GM21390 (cell line): ENCODE measurements around the gene SECISBP2L.
"Not testable (repeated sequence)": the region's sequence is repeated elsewhere in the genome, so short reads cannot be mapped to it uniquely, and the experiment has no call there.

Source experiments
- ATAC-seq: cut with Tn5 transposase; IDR thresholded peaks from one replicate; pipeline ENCODE4 v1.9.1; 2021; ENCODE audit not compliant: unreplicated experiment

Gene SECISBP2L

GRCh38 chr15:49015896-49016295, 30.4 kb downstream of the SECISBP2L start:
- no peak for ATAC-seq

- no peak for ATAC-seq
Measured at GRCh38 chr15:48999314-48999713, 46.9 kb downstream of the SECISBP2L start.

- ATAC-seq, result no peak
Measured at GRCh38 chr15:48996276-48996675, 50.0 kb downstream of the SECISBP2L start.

GRCh38 chr15:48993380-48993779, 52.9 kb downstream of the SECISBP2L start:
- ATAC-seq, result no peak

GRCh38 chr15:48992545-48992944, 53.7 kb downstream of the SECISBP2L start:
- ATAC-seq, result peak; percentile 87

- peak; percentile 16 for ATAC-seq
Measured at GRCh38 chr15:48992096-48992495, 54.1 kb downstream of the SECISBP2L start.

- ATAC-seq, result no peak
Measured at GRCh38 chr15:48989170-48989569, 57.1 kb downstream of the SECISBP2L start.

GRCh38 chr15:48987142-48987541, 59.1 kb downstream of the SECISBP2L start:
- no peak for ATAC-seq

- ATAC-seq, result no peak
Measured at GRCh38 chr15:48986240-48986639, 60.0 kb downstream of the SECISBP2L start.

- ATAC-seq, result no peak
Measured at GRCh38 chr15:48985516-48985915, 60.7 kb downstream of the SECISBP2L start.

GRCh38 chr15:48984811-48985352, 61.4 kb downstream of the SECISBP2L start:
- no peak for ATAC-seq

GRCh38 chr15:48984021-48984710, 62.1 kb downstream of the SECISBP2L start:
- ATAC-seq, result no peak

- no peak for ATAC-seq
Measured at GRCh38 chr15:48983300-48983699, 62.9 kb downstream of the SECISBP2L start.

GRCh38 chr15:48981941-48982340, 64.3 kb downstream of the SECISBP2L start:
- no peak for ATAC-seq

GRCh38 chr15:48978638-48979037, 67.6 kb downstream of the SECISBP2L start:
- no peak for ATAC-seq

GRCh38 chr15:48976444-48977088, 69.7 kb downstream of the SECISBP2L start:
- ATAC-seq, result no peak

- ATAC-seq, result peak; percentile 95
Measured at GRCh38 chr15:48975472-48976419, 70.5 kb downstream of the SECISBP2L start.

GRCh38 chr15:48974882-48975281, 71.4 kb downstream of the SECISBP2L start:
- ATAC-seq, result no peak

- ATAC-seq, result no peak
Measured at GRCh38 chr15:48972750-48973503, 73.3 kb downstream of the SECISBP2L start.

- ATAC-seq, result not testable (repeated sequence)
Measured at GRCh38 chr15:48970926-48971325, 75.3 kb downstream of the SECISBP2L start.

- no peak for ATAC-seq
Measured at GRCh38 chr15:48968066-48968465, 78.2 kb downstream of the SECISBP2L start.
